ENCODE measurements around the gene ZNF385B. TPM values are rescaled to one million over a fixed set of nuclear protein-coding genes. Genes with fewer than 3 reads are reported as not detected.

The ZNF385B gene
- total and polyA plus RNA-seq, 9 of the 15 experiments (the other 6 are each of a cell fraction or from before 2014, with no cell fraction given), result 0.50 TPM; not detected in 8

DNA sequence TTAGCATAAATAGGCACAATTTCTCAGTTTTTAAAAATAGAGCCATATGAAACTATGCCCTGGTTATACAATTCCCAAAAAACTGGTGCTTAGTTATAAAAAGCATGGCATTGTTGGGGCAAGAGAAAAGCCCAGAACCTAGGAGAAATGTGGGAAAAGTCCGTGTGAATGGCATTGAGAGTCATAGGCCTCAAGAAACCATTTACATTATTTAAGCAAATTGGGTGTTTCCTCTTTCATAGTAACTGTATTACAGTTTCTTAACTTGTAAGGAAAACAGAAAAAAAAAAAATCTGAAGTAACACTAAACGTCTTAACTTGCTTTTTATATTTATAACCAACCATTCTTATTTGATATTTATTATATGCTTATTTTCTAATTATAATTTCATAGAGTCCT lies 425.8 kb downstream of the ZNF385B start (continued):
- TF ChIP-seq KLF6 (CRISPR knock-in tag; IDR thresholded peaks at IDR 0.05; ENCODE audit: borderline replicate concordance) (no peak), NFRKB (IDR thresholded peaks at IDR 0.05; ENCODE audit: low read depth) (no peak), POU5F1 (IDR thresholded peaks at IDR 0.05; ENCODE audit: borderline replicate concordance, low read depth, low read length, partially characterized antibody) (no peak), RBM17 (IDR thresholded peaks at IDR 0.05; ENCODE audit: borderline replicate concordance, low read depth, low read length) (no peak), GABPB2 (CRISPR knock-in tag; conservative IDR thresholded peaks at IDR 0.05) (no peak), TRIM24 (IDR thresholded peaks at IDR 0.05) (no peak), POLR3G (IDR thresholded peaks at IDR 0.05; ENCODE audit: extremely low read depth, insufficient read length, insufficient replicate concordance) (no peak), TEAD1 (CRISPR knock-in tag; IDR thresholded peaks at IDR 0.05) (no peak)
- TF ChIP-seq, protein P1, sequence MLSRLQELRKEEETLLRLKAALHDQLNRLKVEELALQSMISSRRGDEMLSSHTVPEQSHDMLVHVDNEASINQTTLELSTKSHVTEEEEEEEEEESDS (CRISPR knock-in tag; IDR thresholded peaks at IDR 0.05), result no peak
- TF ChIP-seq, protein P2, sequence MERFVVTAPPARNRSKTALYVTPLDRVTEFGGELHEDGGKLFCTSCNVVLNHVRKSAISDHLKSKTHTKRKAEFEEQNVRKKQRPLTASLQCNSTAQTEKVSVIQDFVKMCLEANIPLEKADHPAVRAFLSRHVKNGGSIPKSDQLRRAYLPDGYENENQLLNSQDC (CRISPR knock-in tag; IDR thresholded peaks at IDR 0.05), result no peak

GRCh38 chr2:179435000-179435399 lies 426.4 kb downstream of the ZNF385B start:
- ChIA-PET POLR2A (no interaction called here), CTCF (ENCODE audit: low intra/inter-chr PET ratio) (no interaction called here)
- intact Hi-C loops (cut with micrococcal nuclease), result no loop called here
- H3K79me2 ChIP-seq (ENCODE audit: control insufficient read depth, insufficient read depth, low read length), result no peaks in the 10 kb centered on the region
- no peaks in the 10 kb centered on the region for H3K36me3 ChIP-seq (ENCODE audit: control insufficient read depth, insufficient read depth, low read length)
- H3K9ac ChIP-seq (ENCODE audit: insufficient read depth in 1 of 2, low read depth in 2 of 2, low read length in 2 of 2), result no peak overlapping the region
- H3K4me3 ChIP-seq, result no peak overlapping the region
- ATAC-seq (no peak), FAIRE-seq (no peak), DNase-seq (ENCODE audit: extremely low read depth in 1 of 4, low spot score in 3 of 4) (no peak)
- no peaks in the 10 kb centered on the region for H3K9me3 ChIP-seq (replicated peaks; ENCODE audit: control insufficient read depth, insufficient read depth, low read depth, low read length)
- H3K27me3 ChIP-seq (ENCODE audit: control insufficient read depth in 2 of 2, insufficient read depth in 2 of 2, low read length in 2 of 2), result no peaks in the 10 kb centered on the region
- in situ Hi-C loops (cut with MboI), result no loop called here
- no peak overlapping the region for H3K27ac ChIP-seq (ENCODE audit: extremely low read depth, low read depth, low read length)
- H3K4me1 ChIP-seq (replicated peaks in 1 of 2; ENCODE audit: control insufficient read depth in 2 of 2, insufficient read depth in 2 of 2, low read length in 2 of 2), result no peaks in the 10 kb centered on the region
- no peaks in the 10 kb centered on the region for H4K20me1 ChIP-seq (replicated peaks; ENCODE audit: control insufficient read depth, insufficient read depth, low read length)
- BruUV-seq (replicated peaks), result no TSS peak
- no peaks in the 10 kb centered on the region for H3K9me1 ChIP-seq (ENCODE audit: control insufficient read depth, insufficient read depth, low read length)
- H3K4me2 ChIP-seq (ENCODE audit: insufficient read depth, low read length), result no peak overlapping the region
- WGBS (ENCODE audit: insufficient coverage, low coverage, missing lambda C conversion rate), result 0% methylated on average over 4 of the region's 4 CpGs
- H2AFZ ChIP-seq (ENCODE audit: low read depth, low read length), result no peak overlapping the region
- TF ChIP-seq CLOCK (CRISPR knock-in tag; IDR thresholded peaks at IDR 0.05; ENCODE audit: borderline replicate concordance) (no peak), NCOR1 (IDR thresholded peaks at IDR 0.05) (no peak), CBX8 (IDR thresholded peaks at IDR 0.05; ENCODE audit: borderline replicate concordance, extremely low read depth, low read depth, low read length, poor library complexity, severe bottlenecking) (no peak), ZNF354B (CRISPR knock-in tag; IDR thresholded peaks at IDR 0.05) (no peak), MEF2D (tag; conservative IDR thresholded peaks at IDR 0.05; ENCODE audit: low read depth) (no peak), SAFB2 (IDR thresholded peaks at IDR 0.05; ENCODE audit: borderline replicate concordance, low read depth, low read length, severe bottlenecking) (no peak), PRMT5 (CRISPR knock-in tag; IDR thresholded peaks at IDR 0.05) (no peak), NCOA2 (IDR thresholded peaks at IDR 0.05; ENCODE audit: partially characterized antibody in 2 of 2) (no peak), SP1 (CRISPR knock-in tag; IDR thresholded peaks at IDR 0.05) (no peak), HNRNPH1 (optimal IDR thresholded peaks at IDR 0.05; ENCODE audit: low read depth, low read length) (no peak)
